ENCODE measurements around the gene FUT8.
A peak's percentile ranks its signal among the peaks of the same experiment; 100 is the strongest.

FUT8 gene

GRCh38 chr14:65513671-65514070 lies 101.1 kb downstream of the FUT8 start:
- Histone ChIP-seq H3K27me3 (ENCODE audit: insufficient read depth, low read length, poor library complexity) (no peaks in the 10 kb centered on the region), H3K4me1 (ENCODE audit: insufficient read depth, low read length) (no peaks in the 10 kb centered on the region), H3K36me3 (ENCODE audit: insufficient read depth, low read length) (no peaks in the 10 kb centered on the region), H2AFZ (ENCODE audit: low read depth, low read length) (no peak overlapping the region), H3K4me3 (ENCODE audit: low read depth in 1 of 2, low read length in 2 of 2) (no peak overlapping the region), H3K4me2 (ENCODE audit: insufficient read depth, low read length) (no peak overlapping the region), H3K27ac (ENCODE audit: low read length) (no peak overlapping the region), H4K20me1 (ENCODE audit: insufficient read depth, low read length) (peaks cover 18% of the 10 kb centered on the region; the same call in 1 of the 2 replicates), H3K9ac (ENCODE audit: low read depth, low read length) (no peak overlapping the region), H3K79me2 (ENCODE audit: insufficient read depth, low read length) (peaks cover 91% of the 10 kb centered on the region), H3K9me3 (ENCODE audit: insufficient read depth, low read length, severe bottlenecking) (no peaks in the 10 kb centered on the region)
- TF ChIP-seq EZH2 (IDR thresholded peaks at IDR 0.05; ENCODE audit: borderline replicate concordance, low read depth, low read length, severe bottlenecking) (no peak), CTCF (IDR thresholded peaks at IDR 0.05; ENCODE audit: borderline replicate concordance, extremely low read depth, low read length, poor library complexity, severe bottlenecking) (no peak)
- no peak for DNase-seq
- ATAC-seq (ENCODE audit: insufficient read depth, low read depth): no peak

GRCh38 chr14:65517635-65518542 lies 105.4 kb downstream of the FUT8 start:
- DNase-seq (no peak), ATAC-seq (ENCODE audit: insufficient read depth, low read depth) (peak; percentile 37; the same call in 1 of the 3 replicates)
- Histone ChIP-seq H3K4me1 (ENCODE audit: insufficient read depth, low read length) (no peaks in the 10 kb centered on the region), H3K79me2 (ENCODE audit: insufficient read depth, low read length) (peaks cover 66% of the 10 kb centered on the region), H3K4me3 (ENCODE audit: low read depth in 1 of 2, low read length in 2 of 2) (no peak overlapping the region), H3K27me3 (ENCODE audit: insufficient read depth, low read length, poor library complexity) (no peaks in the 10 kb centered on the region), H3K4me2 (ENCODE audit: insufficient read depth, low read length) (no peak overlapping the region), H2AFZ (ENCODE audit: low read depth, low read length) (no peak overlapping the region), H4K20me1 (ENCODE audit: insufficient read depth, low read length) (peaks cover 12% of the 10 kb centered on the region; the same call in 1 of the 2 replicates), H3K9ac (ENCODE audit: low read depth, low read length) (no peak overlapping the region), H3K36me3 (ENCODE audit: insufficient read depth, low read length) (no peaks in the 10 kb centered on the region), H3K9me3 (ENCODE audit: insufficient read depth, low read length, severe bottlenecking) (no peaks in the 10 kb centered on the region), H3K27ac (ENCODE audit: low read length) (no peak overlapping the region)
- TF ChIP-seq CTCF (IDR thresholded peaks at IDR 0.05; ENCODE audit: borderline replicate concordance, extremely low read depth, low read length, poor library complexity, severe bottlenecking) (no peak), EZH2 (IDR thresholded peaks at IDR 0.05; ENCODE audit: borderline replicate concordance, low read depth, low read length, severe bottlenecking) (no peak)

- no peak for ATAC-seq (ENCODE audit: insufficient read depth, low read depth)
- TF ChIP-seq EZH2 (IDR thresholded peaks at IDR 0.05; ENCODE audit: borderline replicate concordance, low read depth, low read length, severe bottlenecking): no peak
- no peak for TF ChIP-seq CTCF (IDR thresholded peaks at IDR 0.05; ENCODE audit: borderline replicate concordance, extremely low read depth, low read length, poor library complexity, severe bottlenecking)
- no peaks in the 10 kb centered on the region; the same call in 1 of the 2 replicates for H4K20me1 ChIP-seq (ENCODE audit: insufficient read depth, low read length)
- H3K4me2 ChIP-seq (ENCODE audit: insufficient read depth, low read length): no peak overlapping the region
- no peaks in the 10 kb centered on the region for H3K4me1 ChIP-seq (ENCODE audit: insufficient read depth, low read length)
- H3K27ac ChIP-seq (ENCODE audit: low read length): no peak overlapping the region
- H3K4me3 ChIP-seq (ENCODE audit: low read depth in 1 of 2, low read length in 2 of 2): no peak overlapping the region
- H3K27me3 ChIP-seq (ENCODE audit: insufficient read depth, low read length, poor library complexity): no peaks in the 10 kb centered on the region
- no peak for DNase-seq
- peaks cover 56% of the 10 kb centered on the region for H3K79me2 ChIP-seq (ENCODE audit: insufficient read depth, low read length)
- peaks cover 8% of the 10 kb centered on the region for H3K36me3 ChIP-seq (ENCODE audit: insufficient read depth, low read length)
- H2AFZ ChIP-seq (ENCODE audit: low read depth, low read length): no peak overlapping the region
- H3K9ac ChIP-seq (ENCODE audit: low read depth, low read length): no peak overlapping the region
- H3K9me3 ChIP-seq (ENCODE audit: insufficient read depth, low read length, severe bottlenecking): peaks cover 11% of the 10 kb centered on the region
These were observed 115.5 kb downstream of the FUT8 start for GRCh38 chr14:65528069-65528468.

Measured in DND-41 (cell line).